Left ventricle myocardium inferior (tissue), 1 donor: ENCODE results near the gene MYRIP. TPM values are rescaled to one million over a fixed set of nuclear protein-coding genes. Genes with fewer than 3 reads are reported as not detected.
A peak's percentile ranks its signal among the peaks of the same experiment; 100 is the strongest.

Experiments used
- DNase-seq: peaks from one replicate; pipeline ENCODE4 v3.0.0-alpha.2; 2020
- H3K27ac ChIP-seq: fragments of 200-600 bp; replicated peaks from 2 replicates; pipeline ENCODE4 v1.8.0; 2021
- H3K27me3 ChIP-seq: fragments of 200-600 bp; 2 replicates; pipeline ENCODE4 v1.8.0; 2021; ENCODE audit warnings: low read depth
- H3K36me3 ChIP-seq: fragments of 200-600 bp; 2 replicates; pipeline ENCODE4 v1.8.0; 2021
- H3K4me1 ChIP-seq: fragments of 200-600 bp; 2 replicates; pipeline ENCODE4 v1.8.0; 2021
- H3K4me3 ChIP-seq: fragments of 200-600 bp; 2 replicates; pipeline ENCODE4 v1.8.0; 2021; ENCODE audit warnings: mild to moderate bottlenecking, moderate library complexity
- H3K9me3 ChIP-seq: fragments of 200-600 bp; replicated peaks from 2 replicates; pipeline ENCODE4 v1.8.0; 2021
- CTCF ChIP-seq: fragments of 200-600 bp; IDR thresholded peaks from 2 replicates; pipeline ENCODE4 v1.8.0; 2021; ENCODE audit warnings: antibody characterized with exemption, mild to moderate bottlenecking, borderline replicate concordance
- intact Hi-C: fragments of 100-400 bp; cut with micrococcal nuclease; formaldehyde crosslinking; loops from one replicate; pipeline ENCODE4 v1.11.0; 2022
- total RNA-seq: library from RNA; stranded (reverse); fragmentation: NEBNext Ultra II Directional; extraction: Animal tissue kit (Norgen Biotek cat#: 25700); gene quantifications from one replicate; pipeline ENCODE4 v1.2.1, GENCODE V29; 2021
- donor health status: DM: no; HTN: yes; CAD: no; lungs with severe emphysema.

Gene MYRIP
- total RNA-seq, 1 donor from 2014 or later: 1.5 TPM

- DNase-seq: no peak
- no peaks in the 10 kb centered on the region for H3K27me3 ChIP-seq
- H3K4me3 ChIP-seq: no peak overlapping the region
- no peak overlapping the region for H3K27ac ChIP-seq
- TF ChIP-seq CTCF: no peak
- no peaks in the 10 kb centered on the region for H3K9me3 ChIP-seq
- peaks cover 17% of the 10 kb centered on the region for H3K36me3 ChIP-seq
- H3K4me1 ChIP-seq: peaks cover 56% of the 10 kb centered on the region
- intact Hi-C loops: no loop called here
Observed at GRCh38 chr3:40307176-40307575, 497.8 kb downstream of the MYRIP start.

GRCh38 chr3:40308725-40309417 is 499.5 kb downstream of the MYRIP start:
- H3K4me3 ChIP-seq: peak overlapping the region; percentile 95
- peaks cover 60% of the 10 kb centered on the region for H3K4me1 ChIP-seq
- no peaks in the 10 kb centered on the region for H3K9me3 ChIP-seq
- H3K27ac ChIP-seq: peak overlapping the region; percentile 97
- intact Hi-C loops: no loop called here
- H3K36me3 ChIP-seq: peaks cover 34% of the 10 kb centered on the region
- TF ChIP-seq CTCF: no peak
- no peak for DNase-seq
- no peaks in the 10 kb centered on the region for H3K27me3 ChIP-seq

GRCh38 chr3:40309418-40309924 is 500.1 kb downstream of the MYRIP start, which contains the start of gene EIF1B:
EIF1B (plus strand) TSS chr3:40309707; CDS start chr3:40309942, 235 bp downstream.
- Histone ChIP-seq H3K4me1 (peaks cover 66% of the 10 kb centered on the region), H3K27me3 (no peaks in the 10 kb centered on the region), H3K36me3 (peaks cover 40% of the 10 kb centered on the region), H3K4me3 (peak within 1 kb of the TSS; percentile 95), H3K9me3 (no peaks in the 10 kb centered on the region), H3K27ac (peak within 1 kb of the TSS; percentile 97)
- peak; percentile 90 for TF ChIP-seq CTCF
- DNase-seq: peak; percentile 99
- intact Hi-C loops: no loop called here
